ENCODE measurements around the gene HMSD.

HMSD gene

DNA sequence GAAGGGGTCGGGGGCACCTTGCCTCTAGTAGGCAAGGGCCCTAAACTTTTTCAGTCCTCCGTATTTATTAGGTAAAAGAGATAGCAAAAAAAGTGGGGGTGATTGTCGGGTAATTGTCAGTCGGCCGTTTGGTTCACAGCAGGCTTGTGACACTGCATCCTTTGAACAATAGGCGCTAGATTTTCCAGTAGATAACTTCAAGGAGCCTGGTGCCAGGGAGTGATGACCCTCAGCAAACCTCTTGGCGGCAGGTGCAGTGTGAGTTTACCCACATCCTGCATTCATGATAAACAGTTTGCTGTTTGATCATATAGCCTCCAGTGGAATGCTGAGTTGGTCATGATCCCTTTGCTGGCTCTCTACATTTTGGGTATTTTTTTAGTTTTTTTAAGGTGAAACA lies 43.6 kb downstream of the HMSD start:
- Histone ChIP-seq H3K36me3 (peaks cover 13% of the 10 kb centered on the region), H3K4me1 (ENCODE audit: control insufficient read depth in 1 of 2, insufficient read depth in 1 of 2, low read depth in 1 of 2, low read length in 1 of 2) (no peaks in the 10 kb centered on the region), H3K27me3 (no peaks in the 10 kb centered on the region), H3K9me3 (peaks cover 12% of the 10 kb centered on the region), H3K27ac (no peak overlapping the region), H3K4me3 (ENCODE audit: low read depth in 1 of 2, low read length in 1 of 2) (no peak overlapping the region)
- TF ChIP-seq, protein P1, sequence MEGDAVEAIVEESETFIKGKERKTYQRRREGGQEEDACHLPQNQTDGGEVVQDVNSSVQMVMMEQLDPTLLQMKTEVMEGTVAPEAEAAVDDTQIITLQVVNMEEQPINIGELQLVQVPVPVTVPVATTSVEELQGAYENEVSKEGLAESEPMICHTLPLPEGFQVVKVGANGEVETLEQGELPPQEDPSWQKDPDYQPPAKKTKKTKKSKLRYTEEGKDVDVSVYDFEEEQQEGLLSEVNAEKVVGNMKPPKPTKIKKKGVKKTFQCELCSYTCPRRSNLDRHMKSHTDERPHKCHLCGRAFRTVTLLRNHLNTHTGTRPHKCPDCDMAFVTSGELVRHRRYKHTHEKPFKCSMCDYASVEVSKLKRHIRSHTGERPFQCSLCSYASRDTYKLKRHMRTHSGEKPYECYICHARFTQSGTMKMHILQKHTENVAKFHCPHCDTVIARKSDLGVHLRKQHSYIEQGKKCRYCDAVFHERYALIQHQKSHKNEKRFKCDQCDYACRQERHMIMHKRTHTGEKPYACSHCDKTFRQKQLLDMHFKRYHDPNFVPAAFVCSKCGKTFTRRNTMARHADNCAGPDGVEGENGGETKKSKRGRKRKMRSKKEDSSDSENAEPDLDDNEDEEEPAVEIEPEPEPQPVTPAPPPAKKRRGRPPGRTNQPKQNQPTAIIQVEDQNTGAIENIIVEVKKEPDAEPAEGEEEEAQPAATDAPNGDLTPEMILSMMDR (IDR thresholded peaks at IDR 0.05) = no peak

DNA sequence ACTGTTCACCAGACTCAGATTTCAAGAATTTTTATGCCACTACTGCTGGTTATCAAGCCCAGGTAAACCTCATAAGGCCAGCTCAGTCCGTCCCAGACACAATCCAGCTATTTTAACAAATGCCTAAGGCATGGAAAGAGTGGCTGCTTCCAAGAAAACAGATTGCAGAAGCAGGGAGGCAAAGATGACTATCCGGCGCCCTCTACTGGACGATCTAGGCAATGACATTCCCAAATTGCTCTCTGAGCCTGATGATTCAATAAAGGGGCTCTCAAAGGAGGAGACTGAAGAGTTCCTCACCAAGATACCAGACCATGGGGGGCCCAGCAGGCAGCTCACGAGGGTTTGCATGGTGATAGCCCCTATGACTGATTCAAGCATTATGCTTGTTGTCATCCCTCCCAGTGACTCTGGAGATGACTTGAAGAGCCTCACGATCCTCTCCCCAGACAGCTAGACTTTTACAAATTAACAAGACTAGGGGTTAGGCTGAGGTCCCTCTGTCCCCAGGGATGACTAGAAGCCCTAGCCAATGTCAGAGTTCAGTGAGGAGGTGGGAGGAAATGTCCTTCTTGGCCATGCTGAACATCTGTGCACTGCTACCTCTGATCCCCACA lies 45.8 kb downstream of the HMSD start:
- Histone ChIP-seq H3K27ac (no peak overlapping the region), H3K9me3 (peaks cover 12% of the 10 kb centered on the region), H3K36me3 (no peaks in the 10 kb centered on the region), H3K4me3 (ENCODE audit: low read depth in 1 of 2, low read length in 1 of 2) (no peak overlapping the region), H3K27me3 (no peaks in the 10 kb centered on the region), H3K4me1 (ENCODE audit: control insufficient read depth in 1 of 2, insufficient read depth in 1 of 2, low read depth in 1 of 2, low read length in 1 of 2) (no peaks in the 10 kb centered on the region)
- TF ChIP-seq, protein P1 (IDR thresholded peaks at IDR 0.05) = peak; percentile 82

DNA sequence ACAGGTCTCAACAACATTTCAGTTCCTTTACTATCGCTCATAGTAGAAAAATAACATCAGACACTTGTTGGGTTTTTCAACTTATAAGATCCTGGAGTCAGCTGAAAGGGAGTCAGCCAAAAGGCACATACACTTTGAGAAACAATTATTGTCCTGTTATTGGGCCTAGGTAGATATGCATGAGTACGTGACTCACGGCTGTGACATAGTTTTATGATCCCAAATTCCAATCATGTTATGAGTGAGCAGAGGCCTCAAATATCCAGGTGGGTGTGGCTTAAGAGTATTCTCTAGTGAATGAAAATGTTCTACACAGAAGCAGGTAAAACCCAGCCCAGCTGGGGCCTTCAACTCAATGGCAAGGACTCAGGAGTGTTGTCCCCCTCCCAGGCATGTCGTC lies 47.9 kb downstream of the HMSD start:
- Histone ChIP-seq H3K36me3 (no peaks in the 10 kb centered on the region), H3K4me3 (ENCODE audit: low read depth in 1 of 2, low read length in 1 of 2) (no peak overlapping the region), H3K27ac (no peak overlapping the region), H3K4me1 (ENCODE audit: control insufficient read depth in 1 of 2, insufficient read depth in 1 of 2, low read depth in 1 of 2, low read length in 1 of 2) (no peaks in the 10 kb centered on the region), H3K27me3 (peaks cover 3% of the 10 kb centered on the region), H3K9me3 (peaks cover 12% of the 10 kb centered on the region)
- TF ChIP-seq, protein P1 (IDR thresholded peaks at IDR 0.05) = no peak

DNA sequence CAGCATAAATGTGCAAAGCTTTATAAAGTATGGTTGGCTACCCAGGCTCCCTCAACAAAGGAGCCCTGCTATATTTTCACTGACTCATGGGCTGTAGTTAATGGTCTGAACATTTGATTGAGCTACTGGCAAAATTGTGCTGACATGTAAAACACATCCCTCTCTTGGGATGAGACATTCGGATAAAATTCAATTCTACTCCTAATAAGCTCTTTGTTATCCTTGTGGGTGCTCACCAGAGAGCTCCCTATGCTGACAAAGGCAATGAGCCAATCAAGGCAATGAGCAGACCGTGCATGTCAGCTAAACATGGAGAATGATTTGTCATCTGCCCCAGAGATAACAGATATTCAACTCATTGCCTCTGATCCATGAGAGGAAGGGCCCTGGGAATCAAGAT lies 48.5 kb downstream of the HMSD start:
- Histone ChIP-seq H3K36me3 (no peaks in the 10 kb centered on the region), H3K27ac (no peak overlapping the region), H3K9me3 (peaks cover 12% of the 10 kb centered on the region), H3K27me3 (peaks cover 9% of the 10 kb centered on the region), H3K4me1 (ENCODE audit: control insufficient read depth in 1 of 2, insufficient read depth in 1 of 2, low read depth in 1 of 2, low read length in 1 of 2) (no peaks in the 10 kb centered on the region), H3K4me3 (ENCODE audit: low read depth in 1 of 2, low read length in 1 of 2) (no peak overlapping the region)
- TF ChIP-seq, protein P1 (IDR thresholded peaks at IDR 0.05) = no peak

DNA sequence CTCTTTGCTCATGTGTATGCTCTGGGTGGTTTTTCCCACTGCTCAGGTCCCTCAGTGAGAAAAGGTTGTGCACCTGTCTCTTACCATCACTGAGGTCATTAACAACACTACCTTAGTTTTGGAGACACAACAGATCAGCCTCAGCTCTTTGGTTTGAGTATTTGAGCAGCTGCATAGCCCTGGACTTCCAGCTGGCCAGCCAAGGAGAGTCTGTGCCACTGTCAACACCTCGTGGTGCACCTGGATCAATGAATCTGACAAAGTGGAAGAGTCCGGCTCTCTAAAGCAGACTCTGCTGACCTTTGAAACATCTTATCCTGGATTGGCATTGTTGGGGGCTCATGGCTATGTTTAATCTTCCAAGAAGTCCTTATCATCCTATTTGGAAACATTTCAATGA lies 50.8 kb downstream of the HMSD start:
- peaks cover 12% of the 10 kb centered on the region for H3K27me3 ChIP-seq

More for the DNA sequence above, 50.8 kb downstream of the HMSD start:
- peaks cover 12% of the 10 kb centered on the region for H3K9me3 ChIP-seq
- no peak overlapping the region for H3K4me3 ChIP-seq (ENCODE audit: low read depth in 1 of 2, low read length in 1 of 2)
- TF ChIP-seq, protein P1 (IDR thresholded peaks at IDR 0.05) = no peak
- H3K36me3 ChIP-seq = no peaks in the 10 kb centered on the region
- H3K27ac ChIP-seq = no peak overlapping the region
- no peaks in the 10 kb centered on the region for H3K4me1 ChIP-seq (ENCODE audit: control insufficient read depth in 1 of 2, insufficient read depth in 1 of 2, low read depth in 1 of 2, low read length in 1 of 2)

Measured in neutrophil (primary cell).